NB4 (cell line): ENCODE data around the gene PDE7B.

Experiments used
- MAX ChIP-seq: IDR thresholded peaks from 2 replicates; pipeline ENCODE4 v1.6.1; 2011; ENCODE audit warnings: low read depth, low read length
- MYC ChIP-seq: IDR thresholded peaks from 2 replicates; pipeline ENCODE4 v1.6.1; 2011; ENCODE audit warnings: low read depth, low read length
- POLR2A ChIP-seq: IDR thresholded peaks from 2 replicates; pipeline ENCODE4 v1.6.1; 2011; ENCODE audit warnings: mild to moderate bottlenecking; ENCODE audit not compliant: insufficient read length; ENCODE audit errors: extremely low read depth
- TF ChIP-seq, protein P1 (sequence below): IDR thresholded peaks from one replicate; pipeline ENCODE4 v1.5.1; 2012; ENCODE audit warnings: low read depth, low read length

- TF ChIP-seq, protein P1, sequence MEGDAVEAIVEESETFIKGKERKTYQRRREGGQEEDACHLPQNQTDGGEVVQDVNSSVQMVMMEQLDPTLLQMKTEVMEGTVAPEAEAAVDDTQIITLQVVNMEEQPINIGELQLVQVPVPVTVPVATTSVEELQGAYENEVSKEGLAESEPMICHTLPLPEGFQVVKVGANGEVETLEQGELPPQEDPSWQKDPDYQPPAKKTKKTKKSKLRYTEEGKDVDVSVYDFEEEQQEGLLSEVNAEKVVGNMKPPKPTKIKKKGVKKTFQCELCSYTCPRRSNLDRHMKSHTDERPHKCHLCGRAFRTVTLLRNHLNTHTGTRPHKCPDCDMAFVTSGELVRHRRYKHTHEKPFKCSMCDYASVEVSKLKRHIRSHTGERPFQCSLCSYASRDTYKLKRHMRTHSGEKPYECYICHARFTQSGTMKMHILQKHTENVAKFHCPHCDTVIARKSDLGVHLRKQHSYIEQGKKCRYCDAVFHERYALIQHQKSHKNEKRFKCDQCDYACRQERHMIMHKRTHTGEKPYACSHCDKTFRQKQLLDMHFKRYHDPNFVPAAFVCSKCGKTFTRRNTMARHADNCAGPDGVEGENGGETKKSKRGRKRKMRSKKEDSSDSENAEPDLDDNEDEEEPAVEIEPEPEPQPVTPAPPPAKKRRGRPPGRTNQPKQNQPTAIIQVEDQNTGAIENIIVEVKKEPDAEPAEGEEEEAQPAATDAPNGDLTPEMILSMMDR = no peak
- TF ChIP-seq MAX (no peak), POLR2A (no peak), MYC (no peak)
Observed at GRCh38 chr6:135854799-135855198, 3.3 kb downstream of the PDE7B start.
